Stimulated activated CD4-positive, alpha-beta T cell treated with anti-CD3 and anti-CD28 coated beads, TNF-alpha, amount 100 ng/mL, for 4 hours (primary cell): ENCODE data around the gene MAPK8IP1.

ENCODE experiments used
- DNase-seq, 3 experiments: peaks; one replicate each; pipeline ENCODE4 v3.0.0-alpha.2; 2020; ENCODE audit warnings: low read depth in 3 of 3

MAPK8IP1 gene

DNA sequence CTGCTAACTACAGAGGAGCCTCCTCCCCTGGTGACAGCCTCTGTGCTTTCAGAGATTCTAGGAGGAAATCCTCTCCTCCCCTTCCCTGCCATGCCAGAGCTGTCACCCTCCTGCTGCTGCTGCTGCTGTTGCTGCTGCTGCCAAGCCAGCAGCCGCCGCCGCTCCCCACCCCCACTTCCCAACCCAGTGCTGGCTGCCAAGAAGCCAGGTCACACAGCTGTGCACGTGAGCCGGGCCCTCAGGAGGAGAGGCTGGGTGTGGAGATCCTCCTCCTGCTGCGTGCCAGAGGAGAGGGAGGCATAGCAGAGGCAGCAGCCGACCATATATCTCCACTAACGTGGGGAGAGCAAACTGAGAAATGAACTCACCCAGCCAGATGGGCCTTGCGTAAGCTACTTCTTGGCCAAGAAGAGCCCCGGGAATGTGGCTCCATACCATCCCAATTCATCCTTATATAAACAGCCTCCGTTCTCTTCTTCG lies 25.8 kb upstream of the MAPK8IP1 start:
- no peak for DNase-seq

- DNase-seq, result no peak
Observed at GRCh38 chr11:45860348-45860747, 25.1 kb upstream of the MAPK8IP1 start.

DNA sequence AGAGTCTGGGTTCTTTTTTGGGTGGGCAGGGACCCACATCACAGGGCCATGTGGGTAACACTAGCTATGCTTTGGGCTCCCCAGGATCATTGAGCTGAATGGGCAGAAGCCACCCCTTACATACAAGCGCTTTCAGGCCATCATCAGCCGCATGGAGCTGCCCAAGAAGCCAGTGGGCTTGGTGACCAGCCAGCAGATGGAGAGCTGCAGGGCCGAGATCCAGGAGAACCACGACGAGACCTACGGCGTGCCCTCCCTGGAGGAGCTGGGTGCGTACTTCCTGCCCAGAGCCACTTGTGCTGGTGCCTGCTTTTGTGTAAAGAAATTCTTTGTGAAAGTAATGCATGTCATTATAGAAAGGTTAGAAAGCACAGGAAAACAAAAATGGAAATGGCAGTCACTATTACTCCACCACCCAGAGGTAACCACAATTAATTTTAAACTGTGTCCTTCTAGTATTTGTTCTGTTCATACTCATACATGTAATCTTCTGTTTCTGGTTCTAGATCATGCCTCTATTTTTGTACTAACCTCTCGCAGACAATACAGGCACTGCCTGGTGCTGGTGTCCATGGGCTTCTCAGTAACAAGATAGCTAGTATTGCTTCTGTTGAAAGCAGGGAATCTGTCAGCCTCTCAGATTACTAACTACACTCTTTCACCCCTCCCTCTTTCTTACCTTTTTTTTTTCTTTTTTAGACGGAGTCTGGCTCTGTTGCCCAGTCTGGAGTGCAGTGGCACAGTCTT lies 24.5 kb upstream of the MAPK8IP1 start:
- no peak for DNase-seq

DNA sequence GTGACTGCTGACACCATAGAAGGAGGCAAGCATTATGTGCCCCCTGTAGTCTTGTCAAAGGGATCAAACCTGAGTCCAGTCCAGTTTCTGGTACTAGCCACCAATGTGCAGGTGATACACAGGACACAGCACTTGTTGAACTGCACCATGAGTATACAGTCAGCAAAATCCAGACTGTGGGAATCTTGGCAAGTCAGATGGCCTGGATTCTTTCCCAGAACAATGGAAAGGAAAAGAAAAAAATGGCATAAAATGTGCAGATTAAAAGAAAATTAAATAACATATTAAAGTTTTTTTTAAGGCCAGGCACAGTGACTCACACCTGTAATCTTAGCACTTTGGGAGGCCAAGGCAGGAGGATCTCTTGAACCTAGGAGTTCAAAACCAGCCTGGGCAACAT lies 21.4 kb upstream of the MAPK8IP1 start:
- no peak for DNase-seq

- no peak for DNase-seq
Observed at GRCh38 chr11:45869551-45869950, 15.9 kb upstream of the MAPK8IP1 start.

GRCh38 chr11:45870706-45871105 lies 14.7 kb upstream of the MAPK8IP1 start:
- no peak for DNase-seq

DNA sequence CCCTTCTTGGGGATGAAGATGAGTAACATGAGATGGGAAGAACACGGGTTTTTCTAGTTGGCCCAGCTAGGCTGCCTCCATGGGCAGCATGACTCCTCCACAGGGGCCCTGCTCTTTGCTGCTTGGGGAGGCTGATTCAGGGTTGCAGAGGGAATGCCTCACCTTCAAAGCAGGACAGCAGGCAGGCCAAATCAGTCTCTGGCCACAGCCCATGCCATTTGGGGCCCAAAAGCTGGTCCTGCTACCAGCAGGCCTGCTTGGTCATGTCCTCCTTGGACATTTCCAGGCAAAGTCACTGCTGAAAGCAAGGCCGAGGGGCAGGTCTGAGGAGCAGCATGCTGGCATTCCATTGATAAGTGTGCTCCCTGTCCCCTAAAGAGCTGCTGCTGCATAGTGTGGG lies 13.8 kb upstream of the MAPK8IP1 start:
- no peak for DNase-seq

GRCh38 chr11:45872651-45873356 lies 12.6 kb upstream of the MAPK8IP1 start:
- DNase-seq, result no peak

- DNase-seq, result no peak
Observed at GRCh38 chr11:45876401-45876800, 9.1 kb upstream of the MAPK8IP1 start.

- DNase-seq, result no peak
Observed at GRCh38 chr11:45877221-45877620, 8.2 kb upstream of the MAPK8IP1 start.

DNA sequence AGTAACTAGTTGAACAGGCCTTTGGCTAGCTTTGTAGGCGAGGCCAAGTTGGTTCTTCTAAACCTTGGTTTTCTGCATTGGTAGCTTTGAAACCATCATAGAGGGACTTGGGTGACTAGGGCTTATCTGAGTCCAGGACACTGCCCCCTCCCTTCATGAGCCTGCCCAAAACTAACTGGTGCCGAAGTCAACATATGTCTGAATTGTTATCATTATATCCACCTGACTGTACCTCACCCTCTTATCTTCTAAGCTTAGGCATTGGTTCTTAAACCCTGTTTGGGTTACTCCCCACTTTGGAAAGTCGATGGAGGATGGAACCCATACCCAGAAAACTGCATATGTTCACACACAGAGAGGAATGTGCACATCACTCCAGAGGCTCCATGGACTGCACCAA lies 7.6 kb upstream of the MAPK8IP1 start:
- no peak for DNase-seq

DNA sequence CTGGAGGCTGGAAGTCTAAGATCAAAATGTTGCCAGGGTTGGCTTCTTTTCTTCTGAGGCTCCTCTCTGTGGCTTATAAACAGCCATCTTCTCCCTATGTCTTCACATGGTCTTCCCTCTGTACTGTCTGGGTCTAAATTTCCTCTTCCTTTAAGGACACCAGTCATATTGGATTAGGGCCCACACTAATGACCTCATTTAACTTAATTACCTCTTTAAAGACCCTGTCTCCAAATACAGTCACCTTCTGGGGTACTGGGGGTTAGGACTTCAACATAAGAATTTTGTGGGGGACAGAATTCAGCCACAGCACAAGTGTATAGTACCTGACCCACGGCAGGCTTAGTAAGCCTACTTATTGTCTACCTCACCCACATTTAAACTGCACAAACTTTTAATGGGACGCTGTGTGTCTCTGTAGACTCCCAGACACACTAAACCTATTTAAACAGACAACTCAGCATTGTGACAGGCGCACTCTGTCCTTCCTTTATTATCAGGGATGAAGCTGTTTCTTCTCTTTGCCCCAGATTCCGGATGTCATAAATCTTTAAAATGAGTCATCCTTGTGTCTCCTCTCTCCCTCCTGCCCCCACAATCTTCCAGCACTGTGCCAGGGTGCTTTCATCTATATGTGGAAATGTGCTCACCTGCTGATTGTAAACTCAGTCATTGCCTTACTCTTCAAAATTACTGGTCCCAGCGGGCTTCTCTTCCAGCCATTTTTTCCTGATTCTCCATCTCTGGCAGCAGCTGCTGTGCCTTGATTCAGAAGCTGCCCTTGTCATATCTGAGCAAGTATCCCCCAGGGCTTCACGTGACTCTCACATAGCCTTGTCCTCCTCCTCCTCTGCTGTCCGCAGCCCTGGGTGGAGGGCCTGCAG lies 5.4 kb upstream of the MAPK8IP1 start:
- DNase-seq, result no peak

DNA sequence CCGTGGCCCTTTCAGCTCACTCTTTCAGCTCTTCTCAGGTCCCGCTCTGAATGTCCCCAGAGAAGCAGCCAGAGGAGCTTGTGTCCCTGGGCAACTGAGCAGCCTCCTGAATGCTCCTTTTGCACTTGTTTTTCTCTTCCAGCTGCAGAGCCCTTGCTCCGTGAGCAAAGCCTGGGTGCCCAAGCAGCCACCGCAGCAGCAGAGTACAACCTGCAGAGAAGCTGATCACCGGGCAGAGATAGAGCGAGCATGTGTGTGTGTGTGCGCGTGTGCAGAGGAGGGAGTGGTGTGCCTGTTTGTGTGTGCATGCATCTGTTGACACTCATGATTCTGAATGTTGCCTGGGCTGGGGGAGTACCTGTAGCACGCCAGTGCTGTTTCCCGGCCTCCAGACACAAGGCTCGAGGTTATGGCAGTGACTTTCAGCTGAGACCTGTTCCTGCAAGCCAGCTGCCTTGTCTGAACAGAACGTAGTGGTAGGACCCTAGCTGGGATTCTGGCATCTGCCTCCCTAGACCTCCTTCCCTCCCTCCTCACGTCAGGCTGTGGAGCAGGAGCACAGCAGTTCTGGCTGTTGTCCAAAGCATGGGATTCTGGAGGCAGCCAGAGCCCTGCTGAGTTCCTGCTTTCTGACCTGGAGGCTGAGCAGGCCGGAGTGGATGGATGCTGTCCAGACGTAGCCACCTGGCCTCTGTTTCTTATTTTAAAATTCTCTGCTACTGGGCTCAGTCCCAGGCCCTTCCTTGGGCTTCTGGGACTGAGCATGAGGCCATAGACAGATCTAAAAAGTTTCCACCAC lies 4.5 kb upstream of the MAPK8IP1 start:
- DNase-seq, result no peak

DNA sequence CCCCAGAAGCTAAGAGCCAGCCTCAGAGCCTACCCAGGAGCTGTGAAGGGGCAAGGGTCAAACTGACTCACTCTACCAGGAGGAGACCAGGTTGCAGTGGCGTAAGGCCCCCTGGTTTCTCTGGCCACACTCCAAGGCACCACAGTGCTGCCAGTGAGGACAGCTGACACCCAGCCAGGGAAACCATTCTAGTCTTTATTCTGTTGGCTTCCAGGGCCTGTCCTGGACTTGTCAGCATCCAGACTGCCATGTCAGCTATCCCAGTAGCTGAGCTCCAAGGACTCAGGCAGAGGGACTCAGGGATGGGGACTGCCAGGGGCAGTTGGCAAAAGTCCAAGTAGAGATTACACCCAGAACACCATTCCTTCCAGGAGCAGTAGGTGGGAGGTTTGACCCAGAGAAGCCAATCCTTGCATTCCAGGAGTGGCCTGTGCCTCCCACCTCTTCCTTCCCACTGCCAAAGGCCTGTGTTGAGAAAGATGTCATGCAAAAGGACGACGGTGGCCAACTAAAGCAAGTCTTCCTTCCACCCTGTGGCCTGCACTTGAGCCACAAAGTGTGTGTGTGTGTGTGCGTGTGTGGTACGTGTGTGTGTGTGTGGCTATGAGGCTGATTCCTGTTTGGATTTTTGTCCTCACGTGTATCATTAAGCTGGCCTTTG lies 3.6 kb upstream of the MAPK8IP1 start:
- no peak for DNase-seq

- no peak for DNase-seq
Observed at GRCh38 chr11:45884596-45885185, 760 bp upstream of the MAPK8IP1 start.

GRCh38 chr11:45885921-45886721 lies 670 bp downstream of the MAPK8IP1 start:
- DNase-seq, result no peak

DNA sequence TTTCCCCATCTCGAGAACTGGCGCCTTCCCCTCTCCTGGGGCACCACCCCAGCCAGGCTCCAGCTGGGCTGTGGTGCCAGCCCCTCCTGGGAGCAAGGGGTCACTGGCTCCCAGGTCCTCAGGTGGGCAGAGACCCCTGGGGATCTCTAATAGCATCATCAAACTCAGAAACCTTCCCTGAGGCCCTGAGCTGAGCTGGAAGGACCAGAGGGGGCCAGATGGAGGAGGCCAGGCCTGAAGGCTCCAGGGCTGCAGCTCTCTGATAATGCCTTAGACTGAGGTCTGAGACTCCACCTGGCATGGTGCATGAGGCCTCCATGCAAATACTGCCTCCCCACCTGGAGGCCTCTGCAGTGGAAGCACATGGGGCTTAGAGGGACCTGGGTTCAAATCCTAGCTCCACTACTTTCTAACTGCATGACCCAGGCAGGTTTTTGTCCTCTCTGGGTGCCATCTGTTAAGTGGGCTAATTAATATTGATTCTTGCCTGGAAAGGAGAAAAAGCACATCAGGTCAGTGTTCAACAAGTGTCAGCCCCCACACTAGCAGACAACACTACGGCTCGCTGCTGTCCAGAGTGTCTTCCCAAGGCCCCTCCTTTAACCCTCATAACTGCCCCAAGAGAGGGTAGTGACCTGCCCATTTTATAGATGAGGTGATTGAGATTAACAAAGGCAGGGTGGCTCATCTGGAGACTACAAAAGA lies 1.5 kb downstream of the MAPK8IP1 start:
- no peak for DNase-seq

GRCh38 chr11:45887587-45887986 lies 2.1 kb downstream of the MAPK8IP1 start:
- DNase-seq, result no peak

- DNase-seq, result no peak
Observed at GRCh38 chr11:45889555-45889954, 4.1 kb downstream of the MAPK8IP1 start.
